Gastrocnemius medialis (tissue), 4 donors: ENCODE data around the gene LRRTM3.

Experiments used
- CTCF ChIP-seq, 5 experiments: fragments of 450-650 bp in 3 of 5; fragments of 200-600 bp in 2 of 5; sonication (generic) in 2 of 5; IDR thresholded peaks in 4 of 5; conservative IDR thresholded peaks in 1 of 5; 1 replicate in 4 of 5; 2 replicates in 1 of 5; pipeline ENCODE4 v1.5.1; 2016 to 2019; ENCODE audit warnings: antibody characterized with exemption in 5 of 5, mild to moderate bottlenecking in 3 of 5, moderate library complexity in 3 of 5
- POLR2A ChIP-seq, 2 donors: fragments of 450-650 bp; IDR thresholded peaks; one replicate each; pipeline ENCODE4 v1.6.1; 2017; ENCODE audit warnings: antibody characterized with exemption in 2 of 2, mild to moderate bottlenecking in 2 of 2, moderate library complexity in 2 of 2

- peak in 3 of 5 experiments; percentile 20 to 61 (median 50) for TF ChIP-seq CTCF (IDR thresholded peaks at IDR 0.05 in 4 of 5, conservative IDR thresholded peaks at IDR 0.05 in 1 of 5)
- no peak for TF ChIP-seq POLR2A (IDR thresholded peaks at IDR 0.05)
Observed at GRCh38 chr10:66925896-66926715, at the start of gene LRRTM3.
